Endothelial cell (in vitro differentiated cells): Measurements from ENCODE around the gene ZNF69. TPM values are rescaled to one million over a fixed set of nuclear protein-coding genes. Genes with fewer than 3 reads are reported as not detected.
"Not testable (repeated sequence)": the region's sequence is repeated elsewhere in the genome, so short reads cannot be mapped to it uniquely, and the experiment has no call there.

Source experiments
- DNase-seq: peaks from one replicate; pipeline ENCODE4 v3.0.0; 2021; ENCODE audit warnings: low spot score
- H3K27ac Mint-ChIP-seq: one replicate; pipeline ENCODE4 v1.8.0; 2021; ENCODE audit warnings: mixed read lengths, inconsistent platforms; ENCODE audit not compliant: unreplicated experiment
- H3K27me3 Mint-ChIP-seq: one replicate; pipeline ENCODE4 v1.8.0; 2021; ENCODE audit warnings: mild to moderate bottlenecking, moderate library complexity, mixed read lengths, inconsistent platforms; ENCODE audit not compliant: unreplicated experiment
- H3K36me3 Mint-ChIP-seq: one replicate; pipeline ENCODE4 v1.8.0; 2021; ENCODE audit warnings: mild to moderate bottlenecking, low read depth, mixed read lengths, inconsistent platforms; ENCODE audit not compliant: unreplicated experiment
- H3K4me1 Mint-ChIP-seq: one replicate; pipeline ENCODE4 v1.8.0; 2021; ENCODE audit warnings: mild to moderate bottlenecking, mixed read lengths, inconsistent platforms; ENCODE audit not compliant: unreplicated experiment
- H3K4me3 Mint-ChIP-seq: one replicate; pipeline ENCODE4 v1.8.0; 2021; ENCODE audit warnings: mild to moderate bottlenecking, mixed read lengths, inconsistent platforms; ENCODE audit not compliant: unreplicated experiment
- H3K9me3 Mint-ChIP-seq: one replicate; pipeline ENCODE4 v1.8.0; 2021; ENCODE audit warnings: mixed read lengths, inconsistent platforms; ENCODE audit not compliant: unreplicated experiment
- CTCF ChIP-seq: fragments of 200-600 bp; sonication (generic); IDR thresholded peaks from one replicate; pipeline ENCODE4 v1.5.0; 2021; ENCODE audit warnings: antibody characterized with exemption; ENCODE audit not compliant: unreplicated experiment
- total RNA-seq: library from RNA; stranded (reverse); fragmentation: NEBNext Ultra II Directional; extraction: Animal tissue kit (Norgen Biotek cat#: 25700); gene quantifications from one replicate; pipeline ENCODE4 v1.2.1, GENCODE V29; 2021; ENCODE audit not compliant: unreplicated experiment

Gene ZNF69
- total RNA-seq, 1 donor from 2014 or later = not detected

GRCh38 chr19:11924886-11925650 is 37.5 kb downstream of the ZNF69 start, which contains the start of gene ZNF700:
ZNF700 (plus strand) TSS chr19:11925107; CDS start chr19:11925211, 104 bp downstream.
- Mint-ChIP-seq H3K27me3 (peaks cover 9% of the 10 kb centered on the region), H3K27ac (no peak within 1 kb of the TSS), H3K36me3 (peaks cover 20% of the 10 kb centered on the region), H3K4me1 (no peaks in the 10 kb centered on the region), H3K9me3 (peaks cover 32% of the 10 kb centered on the region), H3K4me3 (peak within 1 kb of the TSS; percentile 68)
- no peak for DNase-seq
- no peak for TF ChIP-seq CTCF

- H3K27ac Mint-ChIP-seq, H3K4me1 Mint-ChIP-seq, DNase-seq: not testable (repeated sequence)
- Mint-ChIP-seq H3K36me3 (peaks cover 20% of the 10 kb centered on the region), H3K9me3 (peaks cover 30% of the 10 kb centered on the region), H3K4me3 (peak overlapping the region; percentile 68), H3K27me3 (peaks cover 12% of the 10 kb centered on the region)
These were observed 38.1 kb downstream of the ZNF69 start for GRCh38 chr19:11925651-11926187.

- no peak for TF ChIP-seq CTCF
These were observed 39.6 kb downstream of the ZNF69 start for GRCh38 chr19:11927227-11927626.

GRCh38 chr19:11931051-11931450 is 43.5 kb downstream of the ZNF69 start:
- H3K4me3 Mint-ChIP-seq = no peak overlapping the region
- peaks cover 9% of the 10 kb centered on the region for H3K27me3 Mint-ChIP-seq
- peaks cover 4% of the 10 kb centered on the region for H3K36me3 Mint-ChIP-seq
- H3K4me1 Mint-ChIP-seq = no peaks in the 10 kb centered on the region
- no peak for DNase-seq
- peaks cover 15% of the 10 kb centered on the region for H3K9me3 Mint-ChIP-seq
- no peak overlapping the region for H3K27ac Mint-ChIP-seq
- TF ChIP-seq CTCF = no peak

More at GRCh38 chr19:11927227-11927626, 39.6 kb downstream of the ZNF69 start:
- Mint-ChIP-seq H3K9me3 (peaks cover 30% of the 10 kb centered on the region), H3K27me3 (peaks cover 12% of the 10 kb centered on the region), H3K4me1 (no peaks in the 10 kb centered on the region), H3K27ac (no peak overlapping the region), H3K4me3 (no peak overlapping the region), H3K36me3 (peaks cover 20% of the 10 kb centered on the region)
- no peak for DNase-seq

GRCh38 chr19:11931513-11931912 is 43.9 kb downstream of the ZNF69 start:
- Mint-ChIP-seq H3K27ac (no peak overlapping the region), H3K4me3 (no peak overlapping the region), H3K36me3 (peaks cover 3% of the 10 kb centered on the region), H3K9me3 (peaks cover 18% of the 10 kb centered on the region), H3K4me1 (no peaks in the 10 kb centered on the region), H3K27me3 (peaks cover 8% of the 10 kb centered on the region)
- TF ChIP-seq CTCF = no peak
- no peak for DNase-seq

GRCh38 chr19:11935829-11936228 is 48.2 kb downstream of the ZNF69 start:
- not testable (repeated sequence) for DNase-seq, H3K4me1 Mint-ChIP-seq, H3K4me3 Mint-ChIP-seq, H3K36me3 Mint-ChIP-seq, H3K27me3 Mint-ChIP-seq, H3K27ac Mint-ChIP-seq
- H3K9me3 Mint-ChIP-seq = peaks cover 27% of the 10 kb centered on the region

- Mint-ChIP-seq H3K36me3 (peaks cover 18% of the 10 kb centered on the region), H3K9me3 (peaks cover 42% of the 10 kb centered on the region)
- H3K4me3 Mint-ChIP-seq, H3K4me1 Mint-ChIP-seq, H3K27me3 Mint-ChIP-seq, DNase-seq, H3K27ac Mint-ChIP-seq: not testable (repeated sequence)
These were observed 50.8 kb downstream of the ZNF69 start for GRCh38 chr19:11938383-11938782.

GRCh38 chr19:11941361-11941887 is 53.8 kb downstream of the ZNF69 start:
- H3K27me3 Mint-ChIP-seq, H3K4me3 Mint-ChIP-seq, H3K27ac Mint-ChIP-seq, H3K4me1 Mint-ChIP-seq, DNase-seq: not testable (repeated sequence)
- Mint-ChIP-seq H3K36me3 (peaks cover 23% of the 10 kb centered on the region), H3K9me3 (peaks cover 34% of the 10 kb centered on the region)
